ENCODE measurements around the gene FXYD7. TPM values are rescaled to one million over a fixed set of nuclear protein-coding genes. Genes with fewer than 3 reads are reported as not detected.
A peak's percentile ranks its signal among the peaks of the same experiment; 100 is the strongest.

The FXYD7 gene
- total and polyA plus RNA-seq, 2 of the 13 experiments (the other 11 are each of a cell fraction or from before 2014, with no cell fraction given) = 0.55 TPM; not detected in 1

DNA sequence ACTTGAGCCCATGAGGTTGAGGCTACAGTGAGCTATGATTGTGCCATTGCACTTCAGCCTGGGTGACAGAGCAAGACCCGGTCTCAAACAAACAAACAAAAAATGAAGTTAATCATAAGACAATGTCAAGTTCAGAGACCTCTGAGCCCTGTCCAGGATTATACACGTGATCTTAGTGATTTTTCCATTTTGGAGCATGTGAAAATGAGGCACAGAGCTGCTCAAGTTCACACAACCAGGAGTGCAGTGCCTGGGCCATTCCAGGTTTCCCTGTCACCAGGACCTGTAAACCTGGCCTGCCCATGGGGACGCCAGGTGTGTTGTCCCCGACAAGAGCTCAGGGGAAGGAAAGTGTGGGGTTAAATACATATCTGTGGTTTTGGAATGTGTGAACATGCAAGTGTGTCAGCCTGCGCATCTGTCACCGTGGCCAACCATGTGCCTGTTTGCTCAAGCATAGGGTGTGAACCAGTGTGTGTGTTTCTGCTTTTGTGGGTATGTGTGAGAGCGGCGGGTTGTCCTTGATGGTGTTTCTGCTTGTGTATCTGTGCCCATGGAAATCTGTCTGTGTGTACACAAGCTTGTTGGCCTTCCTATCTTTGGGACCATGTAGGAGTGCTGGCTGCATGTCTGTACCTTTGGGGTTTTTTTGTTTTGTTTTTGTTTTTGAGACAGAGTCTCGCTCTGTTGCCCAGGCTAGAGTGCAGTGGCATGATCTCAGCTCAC, 5.9 kb upstream of the FXYD7 start (continued):
- no peak for TF ChIP-seq CBX1 (IDR thresholded peaks at IDR 0.05; ENCODE audit: low read depth)
- TF ChIP-seq, protein P1, sequence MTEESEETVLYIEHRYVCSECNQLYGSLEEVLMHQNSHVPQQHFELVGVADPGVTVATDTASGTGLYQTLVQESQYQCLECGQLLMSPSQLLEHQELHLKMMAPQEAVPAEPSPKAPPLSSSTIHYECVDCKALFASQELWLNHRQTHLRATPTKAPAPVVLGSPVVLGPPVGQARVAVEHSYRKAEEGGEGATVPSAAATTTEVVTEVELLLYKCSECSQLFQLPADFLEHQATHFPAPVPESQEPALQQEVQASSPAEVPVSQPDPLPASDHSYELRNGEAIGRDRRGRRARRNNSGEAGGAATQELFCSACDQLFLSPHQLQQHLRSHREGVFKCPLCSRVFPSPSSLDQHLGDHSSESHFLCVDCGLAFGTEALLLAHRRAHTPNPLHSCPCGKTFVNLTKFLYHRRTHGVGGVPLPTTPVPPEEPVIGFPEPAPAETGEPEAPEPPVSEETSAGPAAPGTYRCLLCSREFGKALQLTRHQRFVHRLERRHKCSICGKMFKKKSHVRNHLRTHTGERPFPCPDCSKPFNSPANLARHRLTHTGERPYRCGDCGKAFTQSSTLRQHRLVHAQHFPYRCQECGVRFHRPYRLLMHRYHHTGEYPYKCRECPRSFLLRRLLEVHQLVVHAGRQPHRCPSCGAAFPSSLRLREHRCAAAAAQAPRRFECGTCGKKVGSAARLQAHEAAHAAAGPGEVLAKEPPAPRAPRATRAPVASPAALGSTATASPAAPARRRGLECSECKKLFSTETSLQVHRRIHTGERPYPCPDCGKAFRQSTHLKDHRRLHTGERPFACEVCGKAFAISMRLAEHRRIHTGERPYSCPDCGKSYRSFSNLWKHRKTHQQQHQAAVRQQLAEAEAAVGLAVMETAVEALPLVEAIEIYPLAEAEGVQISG (CRISPR knock-in tag; IDR thresholded peaks at IDR 0.05) = peak; percentile 59
- no peak for TF ChIP-seq MLLT10 (CRISPR knock-in tag; IDR thresholded peaks at IDR 0.05)
- no peak for TF ChIP-seq U2AF1 (optimal IDR thresholded peaks at IDR 0.05; ENCODE audit: low read depth, low read length)
- no peak for TF ChIP-seq HOXA9 (CRISPR knock-in tag; IDR thresholded peaks at IDR 0.05; ENCODE audit: borderline replicate concordance)
- no peak for TF ChIP-seq MAFK (conservative IDR thresholded peaks at IDR 0.05 in 1 of 2, IDR thresholded peaks at IDR 0.05 in 1 of 2; ENCODE audit: low read length in 2 of 2)
- peak; percentile 55; the same call in 1 of the 2 replicates for TF ChIP-seq SOX5 (CRISPR knock-in tag; IDR thresholded peaks at IDR 0.05; ENCODE audit: borderline replicate concordance)
- TF ChIP-seq ZFP36 (IDR thresholded peaks at IDR 0.05; ENCODE audit: borderline replicate concordance, low read depth, low read length, partially characterized antibody) = no peak
- TF ChIP-seq NR1H2 (CRISPR knock-in tag; IDR thresholded peaks at IDR 0.05; ENCODE audit: borderline replicate concordance, low read depth) = no peak
- peak; percentile 56; the same call in 1 of the 2 replicates for TF ChIP-seq SSRP1 (CRISPR knock-in tag; IDR thresholded peaks at IDR 0.05)
- TF ChIP-seq, protein P2, sequence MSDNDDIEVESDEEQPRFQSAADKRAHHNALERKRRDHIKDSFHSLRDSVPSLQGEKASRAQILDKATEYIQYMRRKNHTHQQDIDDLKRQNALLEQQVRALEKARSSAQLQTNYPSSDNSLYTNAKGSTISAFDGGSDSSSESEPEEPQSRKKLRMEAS (IDR thresholded peaks at IDR 0.05) = peak; percentile 73
- TF ChIP-seq, protein P3, sequence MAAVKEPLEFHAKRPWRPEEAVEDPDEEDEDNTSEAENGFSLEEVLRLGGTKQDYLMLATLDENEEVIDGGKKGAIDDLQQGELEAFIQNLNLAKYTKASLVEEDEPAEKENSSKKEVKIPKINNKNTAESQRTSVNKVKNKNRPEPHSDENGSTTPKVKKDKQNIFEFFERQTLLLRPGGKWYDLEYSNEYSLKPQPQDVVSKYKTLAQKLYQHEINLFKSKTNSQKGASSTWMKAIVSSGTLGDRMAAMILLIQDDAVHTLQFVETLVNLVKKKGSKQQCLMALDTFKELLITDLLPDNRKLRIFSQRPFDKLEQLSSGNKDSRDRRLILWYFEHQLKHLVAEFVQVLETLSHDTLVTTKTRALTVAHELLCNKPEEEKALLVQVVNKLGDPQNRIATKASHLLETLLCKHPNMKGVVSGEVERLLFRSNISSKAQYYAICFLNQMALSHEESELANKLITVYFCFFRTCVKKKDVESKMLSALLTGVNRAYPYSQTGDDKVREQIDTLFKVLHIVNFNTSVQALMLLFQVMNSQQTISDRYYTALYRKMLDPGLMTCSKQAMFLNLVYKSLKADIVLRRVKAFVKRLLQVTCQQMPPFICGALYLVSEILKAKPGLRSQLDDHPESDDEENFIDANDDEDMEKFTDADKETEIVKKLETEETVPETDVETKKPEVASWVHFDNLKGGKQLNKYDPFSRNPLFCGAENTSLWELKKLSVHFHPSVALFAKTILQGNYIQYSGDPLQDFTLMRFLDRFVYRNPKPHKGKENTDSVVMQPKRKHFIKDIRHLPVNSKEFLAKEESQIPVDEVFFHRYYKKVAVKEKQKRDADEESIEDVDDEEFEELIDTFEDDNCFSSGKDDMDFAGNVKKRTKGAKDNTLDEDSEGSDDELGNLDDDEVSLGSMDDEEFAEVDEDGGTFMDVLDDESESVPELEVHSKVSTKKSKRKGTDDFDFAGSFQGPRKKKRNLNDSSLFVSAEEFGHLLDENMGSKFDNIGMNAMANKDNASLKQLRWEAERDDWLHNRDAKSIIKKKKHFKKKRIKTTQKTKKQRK (IDR thresholded peaks at IDR 0.05; ENCODE audit: low read length) = no peak
- TF ChIP-seq, protein P4, sequence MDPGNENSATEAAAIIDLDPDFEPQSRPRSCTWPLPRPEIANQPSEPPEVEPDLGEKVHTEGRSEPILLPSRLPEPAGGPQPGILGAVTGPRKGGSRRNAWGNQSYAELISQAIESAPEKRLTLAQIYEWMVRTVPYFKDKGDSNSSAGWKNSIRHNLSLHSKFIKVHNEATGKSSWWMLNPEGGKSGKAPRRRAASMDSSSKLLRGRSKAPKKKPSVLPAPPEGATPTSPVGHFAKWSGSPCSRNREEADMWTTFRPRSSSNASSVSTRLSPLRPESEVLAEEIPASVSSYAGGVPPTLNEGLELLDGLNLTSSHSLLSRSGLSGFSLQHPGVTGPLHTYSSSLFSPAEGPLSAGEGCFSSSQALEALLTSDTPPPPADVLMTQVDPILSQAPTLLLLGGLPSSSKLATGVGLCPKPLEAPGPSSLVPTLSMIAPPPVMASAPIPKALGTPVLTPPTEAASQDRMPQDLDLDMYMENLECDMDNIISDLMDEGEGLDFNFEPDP (CRISPR knock-in tag; conservative IDR thresholded peaks at IDR 0.05) = no peak
- TF ChIP-seq THYN1 (CRISPR knock-in tag; IDR thresholded peaks at IDR 0.05; ENCODE audit: borderline replicate concordance, low read depth) = no peak
- TF ChIP-seq, protein P5, sequence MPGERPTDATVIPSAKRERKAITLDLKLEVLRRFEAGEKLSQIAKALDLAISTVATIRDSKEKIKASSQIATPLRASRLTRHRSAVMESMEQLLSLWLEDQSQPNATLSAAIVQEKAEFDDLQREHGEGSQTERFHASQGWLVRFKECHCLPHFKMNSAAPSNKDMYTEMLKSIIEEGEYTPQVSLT (CRISPR knock-in tag; IDR thresholded peaks at IDR 0.05; ENCODE audit: borderline replicate concordance, low read depth) = no peak
- peak; percentile 33 to 47; a peak in 1 of 4 replicates for TF ChIP-seq NR2F1 (CRISPR knock-in tag; IDR thresholded peaks at IDR 0.05)
- no peak for TF ChIP-seq KAT7 (CRISPR knock-in tag; IDR thresholded peaks at IDR 0.05; ENCODE audit: borderline replicate concordance)
- no peak for TF ChIP-seq HNF4G (IDR thresholded peaks at IDR 0.05; ENCODE audit: borderline replicate concordance, low read depth, low read length)
- peak; percentile 30; the same call in 1 of the 2 replicates for TF ChIP-seq HNF4G (CRISPR knock-in tag; IDR thresholded peaks at IDR 0.05; ENCODE audit: borderline replicate concordance, low read depth)
- no peak for TF ChIP-seq MYNN (CRISPR knock-in tag; IDR thresholded peaks at IDR 0.05; ENCODE audit: low read depth)
- TF ChIP-seq KDM2A (CRISPR knock-in tag; IDR thresholded peaks at IDR 0.05; ENCODE audit: borderline replicate concordance, low read depth) = no peak

Data from HepG2 (cell line).